DMS79 treated with DMSO at 0.1 percent for 48 hours (cell line): Measurements from ENCODE around the gene HOXA1.
"Not testable (repeated sequence)": the region's sequence is repeated elsewhere in the genome, so short reads cannot be mapped to it uniquely, and the experiment has no call there.

ENCODE experiments used
- DNase-seq: peaks from one replicate; lab custom pipeline; 2025; lab: John Stamatoyannopoulos, UW

HOXA1 gene

DNA sequence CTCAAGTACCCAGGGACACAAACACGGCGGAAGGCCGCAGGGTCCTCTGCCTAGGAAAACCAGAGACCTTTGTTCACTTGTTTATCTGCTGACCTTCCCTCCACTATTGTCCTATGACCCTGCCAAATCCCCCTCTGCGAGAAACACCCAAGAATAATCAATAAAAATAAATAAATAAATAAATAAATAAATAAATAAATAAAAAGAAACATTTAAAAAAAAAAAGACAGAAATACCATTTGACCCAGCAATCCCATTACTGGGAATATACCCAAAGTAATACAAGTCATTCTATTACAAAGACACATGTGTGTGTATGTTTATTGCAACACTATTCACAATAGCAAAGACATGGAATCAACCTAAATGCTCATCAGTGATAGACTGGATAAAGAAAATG, 49.8 kb downstream of the HOXA1 start:
- DNase-seq: not testable (repeated sequence)

DNA sequence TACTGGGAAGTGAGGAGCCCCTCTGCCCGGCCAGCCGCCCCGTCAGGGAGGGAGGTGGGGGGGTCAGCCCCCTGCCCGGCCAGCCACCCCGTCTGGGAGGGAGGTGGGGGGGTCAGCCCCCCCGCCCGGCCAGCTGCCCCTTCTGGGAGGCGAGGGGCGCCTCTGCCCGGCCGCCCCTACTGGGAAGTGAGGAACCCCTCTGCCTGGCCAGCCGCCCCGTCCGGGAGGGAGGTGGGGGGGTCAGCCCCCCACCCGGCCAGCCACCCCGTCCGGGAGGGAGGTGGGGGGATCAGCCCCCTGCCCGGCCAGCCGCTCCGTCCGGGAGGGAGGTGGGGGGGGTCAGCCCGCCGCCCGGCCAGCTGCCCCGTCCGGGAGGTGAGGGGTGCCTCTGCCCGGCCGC, 50.7 kb downstream of the HOXA1 start:
- DNase-seq: not testable (repeated sequence)
